IPS DF 6.9 (cell line): Measurements from ENCODE around the gene OR10G8.

Source experiments
- DNase-seq: peaks from one replicate; pipeline ENCODE4 v3.0.0-alpha.2; 2013; ENCODE audit warnings: low read depth, low spot score
- H3K27ac ChIP-seq: one replicate; pipeline ENCODE4 v1.5.1; 2013; ENCODE audit warnings: low read length, control low read depth
- H3K27me3 ChIP-seq: 2 replicates; pipeline ENCODE4 v1.6.1; 2013; ENCODE audit warnings: mild to moderate bottlenecking, low read length; ENCODE audit not compliant: control insufficient read depth, insufficient read depth
- H3K36me3 ChIP-seq: 2 replicates; pipeline ENCODE4 v1.6.1; 2013; ENCODE audit warnings: low read length; ENCODE audit not compliant: control insufficient read depth, insufficient read depth
- H3K4me1 ChIP-seq: 2 replicates; pipeline ENCODE4 v1.6.1; 2013; ENCODE audit warnings: low read length; ENCODE audit not compliant: control insufficient read depth, insufficient read depth
- H3K4me3 ChIP-seq: 2 replicates; pipeline ENCODE4 v1.5.1; 2013; ENCODE audit warnings: mild to moderate bottlenecking, low read length
- H3K9me3 ChIP-seq: 2 replicates; pipeline ENCODE4 v1.6.1; 2013; ENCODE audit warnings: low read length, inconsistent platforms; ENCODE audit not compliant: control insufficient read depth, insufficient read depth
- WGBS: extraction: QIAGEN DNeasy Blood & Tissue Kit; methylation state at CpG from one replicate; pipeline ENCODE4 v1.1.7; 2013; ENCODE audit warnings: mixed read lengths, missing lambda C conversion rate; ENCODE audit not compliant: insufficient read length, insufficient coverage; 5-methylcytosine and 5-hydroxymethylcytosine counted together

The OR10G8 gene

GRCh38 chr11:124078591-124078990, 52.0 kb downstream of the OR10G8 start:
- WGBS, result no CpG with 5 or more reads among the region's 2 CpGs
- H3K4me1 ChIP-seq, result no peaks in the 10 kb centered on the region
- H3K27me3 ChIP-seq, result no peaks in the 10 kb centered on the region
- DNase-seq, result no peak
- no peak overlapping the region for H3K27ac ChIP-seq
- no peak overlapping the region for H3K4me3 ChIP-seq
- no peaks in the 10 kb centered on the region for H3K9me3 ChIP-seq
- H3K36me3 ChIP-seq, result no peaks in the 10 kb centered on the region

GRCh38 chr11:124079631-124080326, 53.2 kb downstream of the OR10G8 start:
- DNase-seq, result no peak
- no CpG with 5 or more reads among the region's 8 CpGs for WGBS

More at GRCh38 chr11:124079631-124080326, 53.2 kb downstream of the OR10G8 start:
- Histone ChIP-seq H3K9me3 (no peaks in the 10 kb centered on the region), H3K27ac (no peak overlapping the region), H3K36me3 (no peaks in the 10 kb centered on the region), H3K27me3 (no peaks in the 10 kb centered on the region), H3K4me1 (no peaks in the 10 kb centered on the region), H3K4me3 (no peak overlapping the region)
